Nephron (organoid): ENCODE measurements around the gene AKR1B15.

Source experiments
- H3K27ac Mint-ChIP-seq, 3 experiments: 2 replicates each; pipeline ENCODE4 v1.8.0; 2020; ENCODE audit warnings: mixed read lengths in 3 of 3, mild to moderate bottlenecking in 2 of 3, moderate library complexity in 1 of 3
- H3K27me3 Mint-ChIP-seq: 2 replicates; pipeline ENCODE4 v1.8.0; 2021; ENCODE audit warnings: low read depth, mild to moderate bottlenecking, moderate library complexity, mixed read lengths
- H3K36me3 Mint-ChIP-seq: 2 replicates; pipeline ENCODE4 v1.8.0; 2020; ENCODE audit warnings: low read depth, mixed read lengths
- H3K4me1 Mint-ChIP-seq: 2 replicates; pipeline ENCODE4 v1.8.0; 2020; ENCODE audit warnings: mixed read lengths
- H3K4me3 Mint-ChIP-seq, 3 experiments: 2 replicates each; pipeline ENCODE4 v1.8.0; 2020; ENCODE audit warnings: mild to moderate bottlenecking in 3 of 3, mixed read lengths in 3 of 3, moderate library complexity in 2 of 3
- H3K9me3 Mint-ChIP-seq: 2 replicates; pipeline ENCODE4 v1.8.0; 2020; ENCODE audit warnings: mixed read lengths
- CTCF ChIP-seq, 3 experiments: fragments of 200-600 bp; sonication (generic); IDR thresholded peaks; one replicate each; pipeline ENCODE4 v1.5.0; 2021; ENCODE audit warnings: antibody characterized with exemption in 3 of 3; ENCODE audit not compliant: unreplicated experiment in 3 of 3

Gene AKR1B15

GRCh38 chr7:134594877-134595276 lies 46.0 kb downstream of the AKR1B15 start:
- no peak overlapping the region for H3K4me3 Mint-ChIP-seq
- no peaks in the 10 kb centered on the region for H3K36me3 Mint-ChIP-seq
- TF ChIP-seq CTCF (IDR thresholded peaks at IDR 0.05; ENCODE audit: unreplicated experiment in 3 of 3) = no peak
- H3K27me3 Mint-ChIP-seq = peaks cover 4% of the 10 kb centered on the region
- peaks cover 6% of the 10 kb centered on the region for H3K4me1 Mint-ChIP-seq
- H3K27ac Mint-ChIP-seq = no peak overlapping the region
- peaks cover 22% of the 10 kb centered on the region for H3K9me3 Mint-ChIP-seq

GRCh38 chr7:134599371-134599770 lies 50.5 kb downstream of the AKR1B15 start:
- no peak overlapping the region for H3K4me3 Mint-ChIP-seq

GRCh38 chr7:134601459-134601858 lies 52.5 kb downstream of the AKR1B15 start:
- H3K9me3 Mint-ChIP-seq = peaks cover 12% of the 10 kb centered on the region
- peaks cover 15% of the 10 kb centered on the region for H3K4me1 Mint-ChIP-seq
- no peaks in the 10 kb centered on the region for H3K36me3 Mint-ChIP-seq
- no peak overlapping the region for H3K27ac Mint-ChIP-seq
- no peak overlapping the region for H3K4me3 Mint-ChIP-seq
- TF ChIP-seq CTCF (IDR thresholded peaks at IDR 0.05; ENCODE audit: unreplicated experiment in 3 of 3) = no peak
- H3K27me3 Mint-ChIP-seq = peaks cover 3% of the 10 kb centered on the region

More at GRCh38 chr7:134599371-134599770, 50.5 kb downstream of the AKR1B15 start:
- H3K36me3 Mint-ChIP-seq = no peaks in the 10 kb centered on the region
- peaks cover 15% of the 10 kb centered on the region for H3K4me1 Mint-ChIP-seq
- H3K27me3 Mint-ChIP-seq = peaks cover 4% of the 10 kb centered on the region
- no peak overlapping the region for H3K27ac Mint-ChIP-seq
- H3K9me3 Mint-ChIP-seq = peaks cover 12% of the 10 kb centered on the region
- TF ChIP-seq CTCF (IDR thresholded peaks at IDR 0.05; ENCODE audit: unreplicated experiment in 3 of 3) = no peak

GRCh38 chr7:134602881-134603451 lies 54.1 kb downstream of the AKR1B15 start:
- TF ChIP-seq CTCF (IDR thresholded peaks at IDR 0.05; ENCODE audit: unreplicated experiment in 3 of 3) = no peak
- H3K36me3 Mint-ChIP-seq = no peaks in the 10 kb centered on the region
- peaks cover 12% of the 10 kb centered on the region for H3K27me3 Mint-ChIP-seq

GRCh38 chr7:134605978-134606923 lies 57.3 kb downstream of the AKR1B15 start:
- Mint-ChIP-seq H3K4me1 (peaks cover 15% of the 10 kb centered on the region), H3K27me3 (peaks cover 12% of the 10 kb centered on the region), H3K27ac (peak overlapping the region in 1 of 3 experiments; percentile 4), H3K4me3 (no peak overlapping the region), H3K36me3 (no peaks in the 10 kb centered on the region), H3K9me3 (no peaks in the 10 kb centered on the region)
- TF ChIP-seq CTCF (IDR thresholded peaks at IDR 0.05; ENCODE audit: unreplicated experiment in 3 of 3) = peak; percentile 92 to 95 (median 93)

More at GRCh38 chr7:134602881-134603451, 54.1 kb downstream of the AKR1B15 start:
- Mint-ChIP-seq H3K27ac (peak overlapping the region; percentile 79 to 89 (median 85)), H3K9me3 (peaks cover 8% of the 10 kb centered on the region), H3K4me1 (peaks cover 15% of the 10 kb centered on the region), H3K4me3 (no peak overlapping the region)
